Activated CD4-positive, alpha-beta T cell treated with anti-CD3 and anti-CD28 coated beads, Interleukin-2, amount 50 U/mL, for 24 hours (primary cell): Measurements from ENCODE around the gene UIMC1.

Experiments used
- DNase-seq, 2 donors: peaks; one replicate each; pipeline ENCODE4 v3.0.0-alpha.2; 2020; ENCODE audit warnings: low read depth in 1 of 2, low spot score in 1 of 2

Gene UIMC1

GRCh38 chr5:176955895-176956294 is 50.7 kb downstream of the UIMC1 start:
- DNase-seq, result no peak

DNA sequence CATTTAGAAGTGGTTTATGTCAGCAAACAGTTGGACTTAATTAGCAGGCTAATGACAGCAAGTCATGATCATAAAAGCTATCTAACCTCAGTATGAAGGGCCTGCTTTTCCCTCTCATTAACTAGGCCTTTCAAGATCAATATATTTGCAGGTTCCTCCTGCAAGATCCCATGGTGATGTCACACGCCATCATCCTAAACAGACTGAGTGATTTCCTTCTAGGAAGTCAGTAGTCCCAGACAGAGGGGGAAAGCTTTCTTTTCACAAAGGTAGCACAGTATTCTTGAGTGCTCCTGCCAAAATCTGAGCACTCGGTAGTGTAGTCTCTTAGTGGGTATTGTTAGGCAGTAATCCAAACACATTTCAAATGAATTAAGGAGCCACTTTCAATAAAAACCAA is 52.5 kb downstream of the UIMC1 start:
- no peak for DNase-seq

DNA sequence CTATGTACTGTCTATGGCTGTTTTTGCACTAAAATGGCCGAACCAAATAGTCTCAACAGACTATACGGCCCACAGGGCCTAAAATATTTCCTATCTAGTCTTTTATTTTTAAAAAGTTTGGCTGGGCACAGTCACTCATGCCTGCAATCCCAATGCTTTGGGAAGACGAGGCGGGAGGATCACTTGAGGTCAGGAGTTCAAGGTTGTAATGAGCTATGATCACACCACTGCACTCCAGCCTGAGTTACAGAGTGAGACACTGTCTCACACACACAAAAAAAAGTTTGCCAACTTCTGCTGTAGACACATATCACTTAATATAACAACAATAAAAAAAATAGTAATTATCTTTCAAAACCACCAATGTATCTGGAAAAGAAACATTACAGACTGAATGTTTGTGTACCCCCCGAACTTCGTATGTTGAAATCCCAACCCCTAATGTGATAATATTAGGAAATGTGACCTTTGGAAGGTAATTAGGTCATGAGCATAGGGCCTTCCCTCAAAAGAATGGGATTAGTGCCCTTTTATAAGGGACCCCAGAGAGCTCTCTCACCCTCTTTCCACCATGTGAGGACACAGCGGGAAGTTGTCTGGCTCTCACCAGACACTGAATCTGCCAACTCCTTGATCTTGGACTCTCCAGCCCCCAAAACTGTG is 53.9 kb downstream of the UIMC1 start:
- DNase-seq, result no peak

DNA sequence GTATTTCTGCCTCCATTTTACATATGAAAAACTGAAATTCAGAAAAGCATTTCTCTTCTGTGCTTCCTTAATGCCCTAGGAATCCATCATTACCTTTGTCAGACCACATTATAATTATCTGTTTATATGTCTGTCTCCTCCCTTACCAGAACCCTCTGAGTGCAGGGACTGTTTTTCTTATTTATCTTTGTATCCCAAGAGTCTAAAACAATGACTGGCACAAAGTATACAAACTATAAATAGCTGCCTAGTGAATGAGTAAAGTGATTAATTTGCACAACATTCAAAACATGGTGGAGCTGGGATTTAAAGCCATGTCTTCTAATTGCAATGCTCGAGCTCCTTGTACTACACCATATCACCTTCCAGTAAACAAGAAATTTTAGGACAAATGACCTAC is 58.1 kb downstream of the UIMC1 start:
- DNase-seq, result no peak

GRCh38 chr5:176947847-176948246 is 58.7 kb downstream of the UIMC1 start:
- no peak for DNase-seq

DNA sequence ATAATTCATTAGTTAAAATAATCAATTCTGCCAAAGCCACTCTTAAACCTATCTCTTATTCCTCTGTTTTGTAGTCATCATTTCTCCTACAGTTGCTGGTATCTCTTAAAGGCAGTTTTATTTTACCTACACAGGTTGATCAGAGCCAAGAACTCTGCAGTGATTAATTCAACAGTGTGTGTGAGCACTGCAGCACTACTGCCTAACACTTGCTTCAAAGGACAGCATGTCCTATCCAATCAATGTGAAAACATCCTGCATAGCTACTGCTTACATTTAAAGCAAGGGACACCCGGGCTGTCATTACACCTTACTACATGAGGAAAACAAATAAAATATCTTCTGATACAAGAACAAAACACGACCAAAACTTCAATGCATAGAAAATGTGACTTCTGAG is 62.3 kb downstream of the UIMC1 start:
- DNase-seq, result no peak

- DNase-seq, result no peak
Observed at GRCh38 chr5:176943816-176944215, 62.8 kb downstream of the UIMC1 start.

DNA sequence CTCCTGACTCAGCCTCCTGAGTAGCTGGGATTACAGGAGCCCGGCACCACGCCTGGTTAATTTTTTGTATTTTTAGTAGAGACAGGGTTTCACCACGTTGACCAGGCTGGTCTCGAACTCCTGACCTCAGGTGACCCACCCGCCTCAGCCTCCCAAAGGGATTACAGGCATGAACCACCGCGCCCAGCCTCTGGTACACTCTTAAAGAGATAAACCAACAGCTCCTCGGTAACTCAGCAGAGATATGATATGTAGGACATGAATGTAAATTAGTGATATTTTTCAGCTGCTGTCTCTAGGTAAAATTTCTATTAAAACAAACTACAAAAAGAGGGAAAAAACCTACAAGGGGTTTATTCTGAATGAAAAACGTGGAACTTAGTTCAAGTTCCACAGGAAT is 64.6 kb downstream of the UIMC1 start:
- DNase-seq, result no peak

DNA sequence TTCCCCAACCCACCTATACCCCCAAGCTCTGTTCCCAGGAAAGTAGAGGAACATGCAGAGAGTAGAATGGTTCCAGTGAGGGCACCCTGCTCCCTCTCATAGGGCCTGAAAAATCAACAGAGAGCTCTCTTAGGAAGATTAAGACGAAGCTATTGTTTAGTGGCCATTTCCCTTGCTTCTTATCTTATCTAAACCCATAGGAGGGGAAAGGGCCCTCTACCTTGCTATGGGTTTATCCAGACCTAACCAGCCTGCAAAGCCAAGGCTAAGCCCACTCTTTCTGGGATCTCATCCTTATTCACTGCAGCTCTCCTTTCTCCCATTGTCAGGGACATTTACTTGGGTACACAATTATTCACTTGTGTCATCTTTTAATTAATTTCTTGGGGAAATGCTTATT is 68.1 kb downstream of the UIMC1 start:
- no peak for DNase-seq

DNA sequence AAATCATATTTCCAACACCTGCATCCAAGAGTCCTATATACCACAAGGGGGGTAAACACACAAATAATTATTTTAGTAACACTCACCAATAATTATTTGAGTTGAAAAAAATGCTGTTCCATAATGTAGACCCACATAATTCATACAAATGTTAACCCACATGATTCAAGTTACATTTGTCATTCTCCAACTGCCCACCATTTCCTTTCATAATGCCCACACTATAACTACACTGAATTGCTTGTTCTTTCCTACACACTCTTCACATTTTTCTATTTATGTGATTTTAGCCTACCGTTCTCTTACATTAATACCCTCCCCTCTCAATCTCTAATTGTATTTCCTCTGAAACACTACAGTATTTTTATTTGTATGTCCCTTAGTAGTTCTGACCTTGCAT is 71.6 kb downstream of the UIMC1 start:
- DNase-seq, result no peak

- no peak for DNase-seq
Observed at GRCh38 chr5:176934309-176934930, 72.2 kb downstream of the UIMC1 start.

DNA sequence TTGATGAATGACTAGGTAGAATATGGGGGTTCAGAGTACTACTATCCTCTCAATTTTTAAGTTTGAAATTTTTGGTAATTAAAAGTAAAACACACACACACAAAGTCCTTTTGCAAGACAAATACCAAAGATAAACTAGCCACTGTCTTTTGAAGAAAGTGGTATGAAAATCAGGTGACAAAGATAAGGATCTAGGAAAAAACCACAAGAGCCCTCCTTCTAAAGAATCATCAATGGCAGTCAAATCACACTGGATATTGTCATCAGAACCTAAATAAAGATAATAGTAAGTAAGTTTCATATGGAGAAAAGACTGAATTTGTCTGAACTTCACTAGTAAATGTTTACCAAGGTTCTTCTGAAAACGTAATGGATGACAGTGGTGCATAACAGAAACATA is 76.9 kb downstream of the UIMC1 start:
- DNase-seq, result no peak

DNA sequence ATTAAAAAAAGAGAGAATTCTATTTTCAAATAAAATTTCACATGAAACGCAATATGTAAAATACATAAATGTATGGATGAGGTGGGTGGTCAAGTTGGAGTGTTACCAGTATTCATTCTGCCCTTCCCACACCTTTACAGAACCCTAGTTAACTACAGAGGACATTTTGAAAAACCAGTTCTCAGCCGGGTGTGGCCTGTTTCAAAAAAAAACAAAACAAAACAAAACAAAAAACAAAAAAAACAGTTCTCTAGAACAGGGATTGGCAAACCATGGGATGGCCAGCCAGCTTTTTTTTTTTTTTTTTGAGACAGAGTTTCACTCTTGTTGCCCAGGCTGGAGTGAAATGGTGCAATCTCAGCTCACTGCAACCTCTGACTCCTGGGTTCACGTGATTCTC is 79.0 kb downstream of the UIMC1 start:
- DNase-seq, result no peak

GRCh38 chr5:176922817-176923216 is 83.8 kb downstream of the UIMC1 start:
- no peak for DNase-seq

GRCh38 chr5:176921714-176922113 is 84.9 kb downstream of the UIMC1 start:
- no peak for DNase-seq

- no peak for DNase-seq
Observed at GRCh38 chr5:176918613-176919012, 88.0 kb downstream of the UIMC1 start.

DNA sequence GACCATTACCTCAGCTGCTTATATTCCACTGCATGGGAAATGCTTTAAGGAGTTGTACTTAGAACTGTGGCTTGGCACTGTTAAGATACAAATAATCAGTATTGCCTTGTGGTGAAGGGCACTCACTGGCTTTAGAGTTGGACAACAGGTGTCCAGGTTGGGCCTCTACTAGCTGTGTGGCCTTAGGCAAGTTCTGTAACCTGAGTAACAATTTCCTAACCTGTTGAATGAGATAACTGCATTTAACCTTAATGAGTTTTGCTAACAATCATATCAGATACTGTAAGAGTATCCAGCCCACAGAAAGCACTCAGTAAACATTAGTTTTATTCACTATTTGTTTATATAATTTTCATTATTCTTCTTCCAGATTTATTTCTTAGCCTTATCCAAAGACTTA is 90.2 kb downstream of the UIMC1 start:
- no peak for DNase-seq

DNA sequence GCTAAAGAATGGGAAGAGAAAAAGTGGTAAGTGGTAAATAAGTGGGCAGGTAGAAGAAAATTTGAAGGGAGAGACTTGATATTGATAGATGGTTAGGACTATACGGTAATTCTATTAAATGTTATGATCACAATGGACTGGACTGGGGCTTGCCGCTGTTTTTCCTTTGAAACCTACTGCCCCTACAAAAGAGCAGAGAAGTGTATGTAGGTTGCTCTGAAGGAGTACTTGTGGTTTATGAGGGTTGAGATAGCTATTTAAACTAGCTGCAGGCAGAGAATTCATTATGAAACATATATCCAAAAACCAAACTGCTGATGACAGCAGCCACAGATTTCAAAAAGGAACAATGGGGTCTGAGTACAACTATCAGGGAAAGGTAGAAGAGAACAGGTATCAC is 90.7 kb downstream of the UIMC1 start:
- DNase-seq, result no peak

- DNase-seq, result no peak
Observed at GRCh38 chr5:176912115-176912514, 94.5 kb downstream of the UIMC1 start.

GRCh38 chr5:176908675-176909368 is 97.8 kb downstream of the UIMC1 start:
- no peak for DNase-seq

DNA sequence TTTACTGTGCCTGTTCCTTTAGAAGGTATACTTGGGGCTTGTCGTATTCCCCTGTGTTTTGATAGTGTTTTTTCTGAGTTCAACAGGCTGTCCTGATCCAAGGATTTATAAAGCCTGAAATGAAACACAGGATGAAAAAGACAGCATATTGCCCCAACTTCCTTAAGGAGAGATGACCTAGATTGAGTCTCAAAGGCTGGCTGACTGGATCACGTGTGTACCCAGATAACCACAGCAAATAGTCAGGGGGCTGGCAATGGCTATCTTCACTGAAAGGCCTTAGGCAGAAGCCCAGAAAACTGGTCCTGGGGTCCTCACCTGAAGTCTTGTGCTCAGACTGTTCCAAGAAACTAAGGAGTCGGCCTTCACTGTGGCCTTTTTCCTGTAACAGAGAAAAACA is 99.8 kb downstream of the UIMC1 start:
- DNase-seq, result no peak

DNA sequence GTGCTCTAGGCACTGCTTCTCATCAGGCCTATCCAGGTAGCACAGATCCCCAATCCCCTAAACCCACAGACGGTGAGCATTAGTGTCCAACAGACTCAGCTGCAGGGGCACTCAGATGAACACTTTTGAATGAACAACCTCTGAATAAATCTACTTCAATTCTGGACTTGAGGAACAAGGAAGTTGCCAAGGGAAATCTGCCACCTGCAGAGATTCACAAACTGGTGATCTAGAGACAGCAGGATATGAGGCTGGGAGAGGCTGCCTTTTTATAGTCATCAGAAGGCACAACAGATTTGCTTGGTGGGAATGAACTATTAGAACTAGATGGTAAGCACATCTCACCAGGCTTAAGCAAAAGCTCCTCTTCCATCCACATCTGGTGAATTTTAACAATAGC is 100.5 kb downstream of the UIMC1 start:
- no peak for DNase-seq

DNA sequence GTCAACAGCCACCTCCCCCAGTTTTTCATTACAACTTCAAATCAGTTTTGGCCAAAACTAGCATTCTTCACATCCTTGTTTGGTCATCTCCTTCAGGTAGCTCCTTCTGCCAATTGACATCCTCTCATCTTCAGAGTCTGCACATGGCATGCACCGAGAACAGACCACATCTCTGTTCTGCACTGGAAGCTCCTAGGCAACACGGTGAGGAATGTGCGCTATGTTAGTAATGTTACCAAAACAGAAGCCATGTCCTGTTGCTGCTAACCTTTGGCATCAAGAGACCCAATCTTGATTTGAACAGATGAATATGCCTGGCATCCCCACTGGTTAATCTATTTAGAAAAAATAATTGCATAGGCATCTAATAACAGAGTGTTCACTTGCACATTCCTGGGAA is 102.3 kb downstream of the UIMC1 start:
- DNase-seq, result no peak
